NK-92 treated with Interleukin-12 subunit alpha and Interleukin-12 subunit beta, amount 100 ng/mL, for 24 hours (cell line): ENCODE data around the gene HPSE2.
"Not testable (repeated sequence)": the region's sequence is repeated elsewhere in the genome, so short reads cannot be mapped to it uniquely, and the experiment has no call there.

ENCODE experiments used
- DNase-seq: peaks from one replicate; lab custom pipeline; 2025; lab: John Stamatoyannopoulos, UW

The HPSE2 gene

DNA sequence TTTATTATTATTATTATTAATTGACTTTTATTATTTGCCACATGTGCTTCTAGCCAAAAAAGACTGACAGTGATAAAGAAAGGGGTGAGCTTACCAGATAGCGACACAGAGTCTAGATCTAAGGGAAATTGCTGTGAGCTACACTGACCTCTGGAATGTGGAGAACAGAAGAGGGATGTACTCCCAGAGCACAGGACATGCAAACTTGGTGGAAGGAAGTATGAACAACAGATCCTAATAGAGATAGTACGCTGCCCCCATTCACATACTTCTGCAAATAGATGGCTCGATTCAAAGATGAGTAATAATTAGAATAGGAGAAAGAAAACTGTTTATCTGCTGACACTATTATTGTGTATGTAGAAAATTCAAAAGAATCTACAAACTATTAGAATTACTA is 679.6 kb downstream of the HPSE2 start:
- no peak for DNase-seq

DNA sequence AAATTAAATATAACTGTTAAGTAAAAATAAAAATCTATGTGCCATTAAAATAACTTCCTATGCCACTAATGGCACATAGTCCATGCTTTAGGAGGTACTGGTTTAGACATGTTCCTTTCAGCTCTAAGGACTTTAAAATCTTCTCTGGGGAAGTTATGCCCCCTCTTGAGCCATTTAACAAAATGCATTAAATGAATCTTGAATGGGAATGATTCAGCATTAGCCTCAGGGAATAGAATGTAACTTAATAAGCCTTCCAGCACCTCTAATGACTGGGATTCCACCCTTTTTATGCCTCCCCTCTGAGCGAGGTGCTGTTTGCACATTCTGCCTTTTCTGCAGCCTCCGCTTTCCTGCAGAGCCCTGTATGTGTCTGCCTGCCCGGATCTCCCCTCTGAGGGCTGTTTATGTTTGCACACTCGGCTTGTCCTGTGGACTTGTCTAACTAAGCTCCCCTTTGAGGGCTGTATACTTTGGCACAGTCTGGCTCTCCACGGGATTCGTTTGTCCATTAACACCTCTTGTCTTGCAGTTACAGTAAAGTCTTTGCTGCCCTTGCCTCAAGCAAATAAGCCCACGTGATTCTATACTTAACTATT is 680.5 kb downstream of the HPSE2 start:
- DNase-seq = no peak

DNA sequence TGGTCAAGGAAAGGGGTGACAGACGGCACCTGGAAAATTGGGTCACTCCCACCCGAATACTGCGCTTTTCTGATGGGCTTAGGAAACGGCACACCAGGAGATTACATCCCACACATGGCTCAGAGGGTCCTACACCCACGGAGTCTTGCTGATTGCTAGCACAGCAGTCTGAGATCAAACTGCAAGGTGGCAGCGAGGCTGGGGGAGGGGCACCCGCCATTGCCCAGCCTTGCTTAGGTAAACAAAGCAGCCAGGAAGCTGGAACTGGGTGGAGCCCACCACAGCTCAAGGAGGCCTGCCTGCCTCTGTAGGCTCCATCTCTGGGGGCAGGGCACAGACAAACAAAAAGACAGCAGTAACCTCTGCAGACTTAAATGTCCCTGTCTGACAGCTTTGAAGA is 694.1 kb downstream of the HPSE2 start:
- DNase-seq = not testable (repeated sequence)

DNA sequence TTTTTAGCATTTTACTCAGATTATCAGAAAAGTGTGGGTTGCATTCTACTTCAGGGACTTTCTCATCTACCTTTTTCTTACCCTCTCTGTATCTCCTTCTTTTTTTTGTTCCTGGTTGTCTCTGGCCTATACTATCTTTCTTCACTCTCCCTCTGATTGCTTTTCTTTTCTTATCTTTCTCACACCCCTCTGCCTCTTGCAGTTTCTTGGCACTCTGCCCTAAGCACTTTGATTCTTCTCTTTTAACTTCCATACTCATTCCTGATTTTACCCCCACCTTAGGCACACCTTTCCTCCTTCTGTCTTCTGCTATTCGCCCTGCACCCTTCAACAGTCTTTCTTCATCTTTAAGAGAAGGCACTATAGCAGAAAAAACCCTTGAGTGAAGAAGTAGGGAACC is 696.1 kb downstream of the HPSE2 start:
- no peak for DNase-seq

DNA sequence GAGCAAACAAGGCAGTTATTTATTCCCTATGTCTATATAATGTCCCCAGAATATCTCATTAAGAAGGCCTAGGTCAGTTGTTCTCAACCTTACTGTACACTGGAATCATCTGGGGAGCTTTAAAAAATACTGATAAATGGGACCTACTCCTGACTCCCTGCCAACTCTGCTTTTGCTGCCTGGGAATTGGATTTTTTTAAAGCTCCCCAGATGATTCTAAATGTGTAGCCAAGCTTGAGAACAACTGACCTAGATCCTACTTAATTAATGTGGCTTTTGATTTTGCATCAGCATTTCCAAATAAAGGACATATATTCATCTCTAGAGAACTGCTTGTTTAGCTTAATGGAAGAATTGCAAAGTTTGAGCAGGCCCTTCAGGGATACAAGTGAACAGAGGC is 697.2 kb downstream of the HPSE2 start:
- DNase-seq = no peak

DNA sequence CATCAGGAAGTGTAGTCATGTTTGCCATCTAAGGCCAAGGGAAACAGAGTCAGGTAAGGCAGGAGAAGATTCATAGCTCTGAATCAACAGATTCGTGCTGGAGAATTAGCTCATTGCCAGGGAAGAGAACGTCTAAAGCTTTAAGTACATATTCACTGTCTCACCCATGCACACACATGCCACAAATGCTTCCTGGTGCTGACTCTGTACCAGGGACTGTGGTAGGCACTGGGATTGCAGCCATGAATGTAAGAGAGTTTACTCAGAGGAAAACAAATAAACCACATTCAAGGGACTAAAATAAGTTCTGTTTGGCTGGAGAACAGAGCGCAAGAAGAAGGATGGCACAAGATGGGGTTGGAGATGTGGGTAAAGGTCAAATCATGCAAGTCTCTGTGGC is 699.1 kb downstream of the HPSE2 start:
- DNase-seq = no peak

DNA sequence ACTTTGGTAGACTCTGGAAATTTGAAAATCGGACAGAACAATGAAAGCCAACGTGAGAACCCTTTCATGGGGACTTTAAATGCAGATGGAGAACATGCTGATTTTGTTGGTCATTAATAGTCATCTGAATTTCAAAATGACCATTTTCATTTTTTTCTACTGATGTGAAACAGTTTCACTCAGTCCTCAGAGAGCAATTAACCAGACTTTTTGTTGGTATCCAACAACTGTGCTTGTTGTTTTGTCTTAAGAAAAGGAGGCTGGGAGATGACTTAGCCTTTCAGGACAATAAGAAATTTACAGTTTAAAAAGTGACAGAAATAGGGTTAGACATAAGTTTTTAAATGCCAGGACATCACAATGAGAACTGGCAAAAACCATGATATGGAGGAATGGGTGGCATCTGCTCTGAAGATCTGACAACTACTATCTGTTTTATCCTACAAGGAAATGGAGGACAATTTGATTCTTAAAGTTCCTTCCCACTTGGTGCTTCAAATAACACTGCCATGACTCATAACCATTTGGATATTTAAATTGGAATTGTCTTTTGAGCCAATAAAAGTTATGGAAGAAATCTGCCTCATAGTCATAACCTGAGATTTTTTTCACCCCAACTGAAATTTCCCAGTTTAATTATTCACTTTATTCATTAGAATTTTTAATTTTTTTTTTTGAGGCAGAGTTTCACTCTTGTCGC is 701.8 kb downstream of the HPSE2 start:
- DNase-seq = no peak

DNA sequence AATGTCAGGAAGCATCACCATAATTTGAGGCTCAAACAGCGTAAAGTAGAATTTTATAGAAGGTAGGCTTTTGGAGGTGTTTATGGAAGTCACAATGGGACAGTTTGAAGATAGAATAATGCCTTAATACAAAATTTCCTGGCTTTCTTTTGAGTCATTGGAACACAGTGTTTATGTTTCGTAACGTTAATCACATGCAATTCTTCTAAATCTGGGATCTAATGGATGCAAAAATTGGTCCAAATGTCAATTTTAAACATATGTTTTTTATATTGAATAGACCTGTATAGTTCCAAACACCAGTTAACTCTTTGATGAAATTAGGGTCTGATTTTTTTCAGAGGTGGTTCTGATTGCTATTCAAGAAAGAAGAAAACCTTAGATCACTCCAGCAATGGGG is 702.4 kb downstream of the HPSE2 start:
- no peak for DNase-seq

DNA sequence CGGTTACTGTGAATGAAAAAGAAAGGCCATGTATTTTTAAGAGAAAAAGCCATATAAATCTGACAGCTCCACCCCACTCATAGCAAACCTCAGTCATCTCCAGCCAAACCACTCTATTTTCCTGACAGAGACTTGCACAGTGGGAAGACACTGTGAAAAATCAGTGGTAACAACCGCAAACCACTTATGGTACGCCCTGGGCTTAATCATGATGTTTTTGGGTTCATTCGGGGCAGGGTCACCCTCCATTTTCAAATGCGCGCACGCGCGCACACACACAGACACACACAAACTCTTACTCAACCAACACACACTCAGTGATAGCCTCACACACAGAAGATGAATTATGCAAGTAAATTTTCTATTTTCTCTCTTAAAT is 706.9 kb downstream of the HPSE2 start:
- DNase-seq = no peak

DNA sequence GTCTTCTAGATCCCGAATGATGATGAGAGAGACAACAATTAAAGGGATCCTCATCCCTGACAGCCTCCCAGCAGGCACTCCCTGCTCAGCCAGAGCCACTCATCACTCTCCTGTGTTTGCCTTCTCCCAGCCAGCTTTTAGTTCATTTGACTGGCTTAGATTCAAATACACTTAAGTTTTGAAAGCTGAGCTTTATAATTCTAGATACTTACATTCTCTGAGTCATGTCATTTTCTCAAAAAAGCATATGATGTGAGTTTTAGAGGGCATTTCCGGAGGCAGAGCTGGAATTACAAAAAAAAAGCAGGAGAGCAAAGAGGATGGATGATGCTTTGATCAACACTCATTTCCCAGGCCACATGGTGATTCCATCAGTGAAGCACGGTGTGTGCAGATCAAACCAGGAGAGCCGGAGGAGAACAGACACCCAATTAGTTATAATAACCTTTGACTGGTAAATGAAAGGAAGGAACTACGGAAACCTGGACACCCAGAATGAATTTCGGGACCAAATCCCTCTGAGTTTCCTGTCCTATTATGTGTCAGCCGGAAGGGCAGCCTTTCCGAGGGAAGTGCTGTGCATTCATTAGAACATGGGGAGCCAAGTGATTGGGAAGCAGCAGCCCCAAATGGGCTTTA is 707.4 kb downstream of the HPSE2 start:
- DNase-seq = no peak

DNA sequence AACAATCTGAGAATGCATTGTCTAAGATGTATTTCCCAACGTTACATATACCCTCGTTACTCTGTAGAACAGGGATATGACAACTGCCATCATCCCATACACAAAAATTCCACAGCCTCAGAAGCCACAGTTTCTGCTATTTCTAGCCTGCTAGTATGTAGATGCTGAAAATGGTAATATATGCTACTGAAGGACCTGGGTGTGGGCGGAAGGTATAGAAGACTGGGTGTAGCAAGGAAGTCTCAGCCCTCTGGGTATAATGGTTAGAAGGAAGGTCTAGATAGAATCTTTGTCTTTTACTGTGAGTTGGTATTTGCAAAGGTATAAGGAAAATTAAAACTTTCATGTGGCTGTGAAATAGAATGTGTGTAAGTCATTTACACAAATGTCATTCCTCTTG is 709.7 kb downstream of the HPSE2 start:
- DNase-seq = no peak

DNA sequence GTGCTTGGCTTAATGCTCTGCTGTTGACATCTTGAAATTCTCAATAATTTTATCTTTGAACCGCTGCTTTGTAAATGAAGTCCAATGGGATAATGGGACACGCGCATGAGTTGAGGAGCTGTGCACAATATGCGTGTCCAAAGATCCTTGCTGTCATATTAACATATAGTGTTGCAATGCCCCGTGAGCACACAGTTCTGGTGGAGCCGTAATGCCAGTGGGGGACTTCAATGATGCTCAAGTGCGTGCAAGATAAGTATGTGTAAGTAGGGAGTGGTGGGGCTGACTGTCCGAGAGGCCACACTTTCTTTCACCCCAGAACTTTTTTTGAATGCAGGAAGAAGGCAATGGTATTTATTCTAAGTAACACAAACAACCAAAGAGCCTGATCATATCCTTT is 711.5 kb downstream of the HPSE2 start:
- no peak for DNase-seq

DNA sequence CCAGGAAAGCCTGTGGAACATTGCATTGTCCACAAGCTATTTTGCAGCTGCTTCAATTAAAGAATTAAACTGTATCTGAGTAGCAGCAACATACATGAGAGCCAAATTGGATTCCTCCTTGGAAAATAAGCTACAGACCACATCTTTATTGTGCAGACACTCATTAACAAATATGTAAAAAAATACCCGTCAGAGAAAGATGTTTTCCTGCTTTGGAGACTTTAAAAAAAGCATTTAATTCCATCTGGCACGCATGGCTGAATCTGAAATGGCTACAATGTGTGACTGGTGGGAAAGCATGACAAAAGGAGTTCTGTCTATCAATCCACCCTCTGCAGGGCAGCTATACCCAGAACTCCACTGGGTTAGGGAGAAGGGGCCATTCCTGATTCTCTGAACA is 715.8 kb downstream of the HPSE2 start:
- DNase-seq = no peak

DNA sequence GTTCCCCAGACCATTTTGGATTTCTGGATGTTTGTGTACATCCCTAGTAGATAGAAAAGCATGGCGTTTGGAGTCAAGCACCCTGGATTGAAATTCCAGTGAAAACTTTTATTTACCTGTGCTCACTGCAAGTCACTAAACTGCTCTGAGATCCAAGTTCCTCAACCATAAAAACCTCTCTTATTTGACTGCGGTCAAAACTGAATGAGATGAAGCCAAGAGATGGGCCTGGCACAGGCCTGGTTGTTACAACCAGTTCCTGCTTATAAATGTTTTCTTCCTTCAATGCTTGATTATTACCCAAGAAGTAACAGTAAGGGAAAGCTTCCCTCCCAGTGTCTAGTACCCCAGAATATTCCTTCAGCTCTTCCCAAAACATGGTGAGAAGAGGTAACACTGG is 718.0 kb downstream of the HPSE2 start:
- no peak for DNase-seq

DNA sequence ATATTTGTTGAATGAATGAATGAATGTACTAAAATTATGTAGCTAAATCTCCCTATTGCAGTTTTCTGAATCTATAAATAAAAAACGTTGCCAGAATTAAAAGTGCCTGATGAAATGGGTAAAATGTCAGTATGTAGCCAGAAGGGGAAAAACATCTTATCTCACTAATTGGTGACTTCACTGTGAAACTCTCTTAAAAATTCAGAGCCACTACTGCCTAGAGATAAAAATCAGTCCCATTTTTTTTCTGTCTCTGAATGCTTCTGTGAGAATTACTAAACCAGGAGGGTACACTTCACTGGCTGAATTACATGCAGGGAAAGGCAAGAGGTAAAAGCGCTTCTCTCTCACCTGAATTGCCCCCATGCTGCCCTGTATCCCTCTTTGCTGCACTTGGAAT is 719.3 kb downstream of the HPSE2 start:
- DNase-seq = no peak

DNA sequence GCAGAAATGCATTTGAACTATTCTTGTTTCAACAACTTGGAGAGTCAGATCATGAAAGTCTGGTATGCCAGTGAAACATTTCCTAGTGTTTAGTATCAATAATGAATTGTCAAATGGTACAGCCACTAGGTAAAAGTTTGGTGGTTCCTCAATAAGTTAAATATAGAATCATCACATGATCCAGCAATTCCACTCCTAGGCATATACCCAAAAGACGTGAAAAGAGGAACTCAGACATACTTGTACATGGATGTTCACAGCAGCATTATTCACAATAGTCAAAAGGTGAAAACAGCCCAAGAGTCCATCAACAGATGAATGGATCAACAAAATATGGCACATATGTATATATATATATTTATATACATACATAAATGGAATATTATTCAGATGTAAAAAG is 721.9 kb downstream of the HPSE2 start:
- no peak for DNase-seq

DNA sequence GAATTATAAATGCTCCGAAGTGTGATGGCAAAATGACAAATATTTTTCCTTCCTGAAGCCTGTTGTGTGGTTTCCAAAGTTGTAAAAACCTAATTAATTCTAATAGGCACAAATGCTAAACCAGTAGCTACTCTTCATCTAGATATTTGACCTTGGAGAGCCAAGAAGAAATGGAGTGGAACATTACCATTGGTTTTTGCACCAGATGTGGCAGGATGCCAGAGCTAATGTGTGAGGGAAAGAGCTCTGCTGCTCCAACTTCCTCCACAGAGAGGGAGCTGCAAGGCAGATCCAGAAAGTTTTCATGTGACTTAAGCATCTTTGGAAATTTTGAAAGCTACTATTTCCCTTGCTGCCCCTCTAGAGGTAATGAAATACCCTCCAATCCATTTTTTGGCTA is 723.8 kb downstream of the HPSE2 start:
- no peak for DNase-seq

DNA sequence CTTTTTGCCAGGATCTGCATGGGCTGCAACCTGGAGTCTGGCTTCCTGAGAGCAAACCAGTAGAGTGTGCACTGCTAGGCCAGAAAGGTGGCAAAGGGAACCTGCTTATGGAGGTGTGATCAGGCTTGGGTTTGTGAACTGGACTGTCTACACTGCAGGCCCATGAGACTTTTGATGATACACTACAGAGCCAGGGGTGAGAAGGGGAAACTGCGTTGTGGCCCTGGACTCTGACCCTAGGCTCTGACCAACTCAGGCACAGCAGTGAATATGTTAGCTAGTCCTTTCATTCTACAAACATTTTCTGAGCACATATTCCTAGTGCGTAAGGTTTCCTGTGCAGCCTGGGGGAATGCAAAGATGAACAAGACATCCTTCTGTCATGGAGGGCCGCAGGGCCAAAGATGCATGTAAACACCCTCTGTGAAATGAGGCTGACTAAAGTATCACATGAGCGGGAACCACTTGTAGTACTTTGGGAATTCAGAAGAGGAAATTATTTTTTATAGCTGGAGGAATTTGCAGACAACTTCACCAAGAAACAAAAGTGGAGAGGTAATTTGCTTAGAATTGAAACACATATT is 725.1 kb downstream of the HPSE2 start:
- DNase-seq = no peak

DNA sequence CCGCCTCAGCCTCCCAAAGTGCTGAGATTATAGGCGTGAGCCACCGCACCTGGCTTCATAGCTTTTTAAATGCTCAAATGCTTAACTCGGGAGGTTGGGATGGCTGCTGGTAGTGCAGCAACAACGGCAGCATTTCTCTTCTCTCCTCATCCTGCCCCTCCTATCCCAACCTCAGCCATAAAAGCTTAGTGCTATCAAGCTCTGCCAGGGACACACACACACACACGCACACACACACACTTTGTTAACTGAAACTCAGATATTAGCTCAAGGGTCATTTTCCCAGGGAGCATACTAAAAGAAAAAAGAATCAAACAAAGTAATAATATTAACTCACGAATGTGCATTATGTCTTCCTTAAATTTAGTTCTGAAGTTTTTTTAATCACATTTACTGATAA is 725.9 kb downstream of the HPSE2 start:
- DNase-seq = no peak

DNA sequence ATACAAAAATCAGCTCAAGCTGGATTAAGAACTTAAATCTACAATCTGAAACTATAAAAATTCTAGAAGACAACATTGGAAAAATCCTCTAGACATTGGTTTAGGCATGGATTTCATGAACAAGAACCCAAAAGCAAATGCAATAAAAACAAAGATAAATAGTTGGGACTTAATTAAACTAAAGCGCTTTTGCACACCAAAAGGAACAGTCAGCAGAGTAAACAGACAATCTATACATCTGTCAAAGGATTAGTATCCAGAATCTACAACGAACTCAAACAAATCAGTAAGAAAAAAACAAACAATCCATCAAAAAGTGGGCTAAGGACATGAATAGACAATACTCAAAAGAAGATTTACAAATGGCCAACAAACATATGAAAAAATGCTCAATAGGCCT is 733.1 kb downstream of the HPSE2 start:
- not testable (repeated sequence) for DNase-seq

DNA sequence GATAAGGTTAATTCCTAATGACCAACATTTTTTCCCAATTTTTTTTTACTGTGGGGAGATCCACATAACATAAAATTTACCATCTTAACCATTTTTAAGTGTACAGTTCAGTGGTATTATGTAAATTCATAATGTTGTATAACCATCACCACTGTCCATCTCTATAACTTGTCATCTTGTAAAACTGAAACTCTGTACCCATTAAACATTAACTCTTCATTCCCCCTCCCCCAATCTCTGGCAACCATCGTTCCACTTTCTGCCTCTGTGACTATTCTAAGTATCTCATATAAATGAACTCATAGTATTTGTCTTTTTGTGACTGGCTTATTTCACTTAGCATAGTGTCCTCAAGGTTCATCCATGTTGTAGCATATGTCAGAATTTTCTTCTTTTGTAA is 742.9 kb downstream of the HPSE2 start:
- DNase-seq = no peak

DNA sequence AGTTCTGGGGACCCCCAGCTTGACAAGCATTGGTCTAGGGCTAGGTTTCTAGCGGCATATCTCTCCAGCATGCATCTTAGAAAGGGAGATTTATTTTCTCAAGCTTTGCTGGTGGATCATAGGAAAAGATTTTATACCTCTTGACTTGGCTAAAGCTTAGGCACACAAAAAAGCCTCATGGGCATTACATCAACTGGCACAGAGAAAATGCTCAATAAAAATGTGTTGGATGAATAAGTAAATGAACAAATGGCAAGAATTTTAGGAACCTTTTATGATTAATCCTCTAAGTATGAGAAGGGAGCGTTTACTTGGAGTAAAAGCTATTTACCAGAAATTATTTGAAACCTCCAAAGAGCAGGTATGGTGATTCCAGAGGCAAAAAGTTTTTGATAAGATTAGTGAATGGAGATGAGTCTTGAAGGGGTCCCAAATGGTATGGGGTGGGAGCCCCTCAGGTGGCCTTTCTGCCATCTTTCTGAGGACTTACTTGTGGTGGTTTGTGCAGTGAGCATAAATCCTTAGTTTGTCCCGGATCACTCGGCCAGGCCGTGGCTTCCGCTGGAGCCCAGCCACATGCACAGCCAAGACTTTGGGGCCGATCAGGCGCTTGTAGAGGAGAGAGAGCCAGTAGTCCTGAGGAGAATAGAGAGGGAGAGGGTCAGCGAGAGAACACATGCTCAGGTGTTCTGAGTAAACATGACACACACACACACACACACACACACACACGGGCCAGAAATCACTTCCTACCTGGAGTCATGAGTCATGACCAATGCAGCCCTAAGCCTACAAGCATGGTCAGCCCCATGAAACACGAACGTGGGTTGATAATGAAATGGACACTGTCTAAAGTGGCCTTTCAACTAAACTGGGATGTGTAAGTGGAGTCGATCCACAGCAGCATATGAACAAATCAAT is 745.8 kb downstream of the HPSE2 start:
- DNase-seq = no peak
